ENCODE data around the gene SH3D21.

SH3D21 gene

DNA sequence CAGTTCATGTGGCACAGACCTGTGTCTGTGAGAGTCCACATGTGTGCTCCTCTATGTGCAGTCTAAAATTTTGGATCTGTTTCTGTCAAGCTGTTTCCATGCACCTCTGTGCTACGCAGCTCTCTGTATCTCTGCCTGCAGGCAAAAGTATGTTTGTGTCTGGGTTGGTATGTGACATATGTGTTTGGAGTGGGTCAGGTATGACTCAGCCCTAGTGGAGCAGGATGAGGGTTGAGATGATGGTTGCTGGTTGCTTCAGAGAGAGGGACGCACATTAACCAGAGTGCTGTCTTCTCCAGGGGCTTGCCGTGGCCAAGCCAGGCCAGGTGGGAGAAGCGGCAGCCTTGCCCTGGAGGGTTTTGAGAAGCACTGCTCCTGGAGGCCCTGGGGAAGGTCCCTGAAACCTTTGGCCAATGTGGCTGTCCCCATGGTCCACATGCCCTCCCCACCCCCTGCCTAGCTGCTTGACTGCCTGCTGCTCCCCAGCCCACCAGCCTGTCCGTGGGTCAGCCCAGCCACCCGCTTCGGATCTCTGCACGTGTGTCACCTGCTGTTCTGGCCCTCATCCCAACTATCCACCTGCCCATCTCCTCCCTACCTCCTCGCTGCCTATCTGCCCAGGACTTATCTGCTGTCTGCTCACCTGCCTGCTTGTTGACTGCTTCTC lies 21.4 kb downstream of the SH3D21 start:
- no peak overlapping the region for H3K4me2 ChIP-seq (ENCODE audit: low read depth, low read length, poor library complexity, severe bottlenecking)

DNA sequence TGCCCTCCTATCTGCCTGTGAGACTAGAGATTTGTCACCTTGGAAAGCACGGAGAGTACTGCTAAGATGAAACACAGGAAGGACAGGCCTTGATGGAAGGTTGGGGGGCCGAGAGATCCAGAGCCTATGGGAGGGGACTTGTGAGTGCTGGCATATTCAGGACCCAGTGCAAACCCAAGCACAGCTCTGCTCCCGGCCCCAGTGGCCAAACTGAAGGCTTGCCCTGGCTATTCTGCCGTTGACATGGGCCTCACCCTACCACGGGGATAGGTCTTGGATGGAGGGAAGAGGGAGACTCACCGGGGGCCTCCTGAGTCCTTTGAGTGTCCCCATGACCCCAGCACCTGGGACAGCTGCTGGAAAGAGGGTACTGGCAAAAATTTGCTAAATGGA lies 21.9 kb downstream of the SH3D21 start:
- H3K9me3 ChIP-seq (ENCODE audit: insufficient read depth, low read depth, low read length) = no peaks in the 10 kb centered on the region
- no peaks in the 10 kb centered on the region for H4K20me1 ChIP-seq (ENCODE audit: insufficient read depth, low read length, poor library complexity, severe bottlenecking)
- peaks cover 30% of the 10 kb centered on the region for H3K4me1 ChIP-seq (ENCODE audit: insufficient read depth, low read length, poor library complexity, severe bottlenecking)
- H3K27me3 ChIP-seq (ENCODE audit: insufficient read depth, low read length, poor library complexity, severe bottlenecking) = no peaks in the 10 kb centered on the region
- H3K4me2 ChIP-seq (ENCODE audit: low read depth, low read length, poor library complexity, severe bottlenecking) = no peak overlapping the region
- H3K9me2 ChIP-seq (replicated peaks; ENCODE audit: low read depth, low read length) = no peaks in the 10 kb centered on the region
- H3F3A ChIP-seq (ENCODE audit: low read depth) = no peaks in the 10 kb centered on the region
- no peaks in the 10 kb centered on the region for H3K79me2 ChIP-seq (ENCODE audit: insufficient read depth, low read length)
- no peaks in the 10 kb centered on the region for H3K36me3 ChIP-seq (ENCODE audit: insufficient read depth, low read length)
- H3K9ac ChIP-seq (ENCODE audit: low read depth, low read length, poor library complexity, severe bottlenecking) = no peak overlapping the region
- no peak overlapping the region for H3K4me3 ChIP-seq (ENCODE audit: low read length, poor library complexity, severe bottlenecking)
- TF ChIP-seq, protein P1, sequence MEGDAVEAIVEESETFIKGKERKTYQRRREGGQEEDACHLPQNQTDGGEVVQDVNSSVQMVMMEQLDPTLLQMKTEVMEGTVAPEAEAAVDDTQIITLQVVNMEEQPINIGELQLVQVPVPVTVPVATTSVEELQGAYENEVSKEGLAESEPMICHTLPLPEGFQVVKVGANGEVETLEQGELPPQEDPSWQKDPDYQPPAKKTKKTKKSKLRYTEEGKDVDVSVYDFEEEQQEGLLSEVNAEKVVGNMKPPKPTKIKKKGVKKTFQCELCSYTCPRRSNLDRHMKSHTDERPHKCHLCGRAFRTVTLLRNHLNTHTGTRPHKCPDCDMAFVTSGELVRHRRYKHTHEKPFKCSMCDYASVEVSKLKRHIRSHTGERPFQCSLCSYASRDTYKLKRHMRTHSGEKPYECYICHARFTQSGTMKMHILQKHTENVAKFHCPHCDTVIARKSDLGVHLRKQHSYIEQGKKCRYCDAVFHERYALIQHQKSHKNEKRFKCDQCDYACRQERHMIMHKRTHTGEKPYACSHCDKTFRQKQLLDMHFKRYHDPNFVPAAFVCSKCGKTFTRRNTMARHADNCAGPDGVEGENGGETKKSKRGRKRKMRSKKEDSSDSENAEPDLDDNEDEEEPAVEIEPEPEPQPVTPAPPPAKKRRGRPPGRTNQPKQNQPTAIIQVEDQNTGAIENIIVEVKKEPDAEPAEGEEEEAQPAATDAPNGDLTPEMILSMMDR (conservative IDR thresholded peaks at IDR 0.05; ENCODE audit: low read length) = no peak
- TF ChIP-seq EZH2phosphoT487 (IDR thresholded peaks at IDR 0.05; ENCODE audit: borderline replicate concordance) = no peak
- no peak overlapping the region for H2AFZ ChIP-seq (ENCODE audit: low read length)

More for the DNA sequence above, 21.4 kb downstream of the SH3D21 start:
- H3F3A ChIP-seq (ENCODE audit: low read depth) = no peaks in the 10 kb centered on the region
- H3K9ac ChIP-seq (ENCODE audit: low read depth, low read length, poor library complexity, severe bottlenecking) = no peak overlapping the region
- H3K27me3 ChIP-seq (ENCODE audit: insufficient read depth, low read length, poor library complexity, severe bottlenecking) = no peaks in the 10 kb centered on the region
- peaks cover 30% of the 10 kb centered on the region for H3K4me1 ChIP-seq (ENCODE audit: insufficient read depth, low read length, poor library complexity, severe bottlenecking)
- TF ChIP-seq EZH2phosphoT487 (IDR thresholded peaks at IDR 0.05; ENCODE audit: borderline replicate concordance) = no peak
- TF ChIP-seq, protein P1 (conservative IDR thresholded peaks at IDR 0.05; ENCODE audit: low read length) = no peak
- no peaks in the 10 kb centered on the region for H3K9me2 ChIP-seq (replicated peaks; ENCODE audit: low read depth, low read length)
- no peaks in the 10 kb centered on the region for H3K79me2 ChIP-seq (ENCODE audit: insufficient read depth, low read length)
- no peaks in the 10 kb centered on the region for H4K20me1 ChIP-seq (ENCODE audit: insufficient read depth, low read length, poor library complexity, severe bottlenecking)
- H2AFZ ChIP-seq (ENCODE audit: low read length) = no peak overlapping the region
- no peak overlapping the region for H3K4me3 ChIP-seq (ENCODE audit: low read length, poor library complexity, severe bottlenecking)
- no peaks in the 10 kb centered on the region for H3K36me3 ChIP-seq (ENCODE audit: insufficient read depth, low read length)
- H3K9me3 ChIP-seq (ENCODE audit: insufficient read depth, low read depth, low read length) = no peaks in the 10 kb centered on the region

DNA sequence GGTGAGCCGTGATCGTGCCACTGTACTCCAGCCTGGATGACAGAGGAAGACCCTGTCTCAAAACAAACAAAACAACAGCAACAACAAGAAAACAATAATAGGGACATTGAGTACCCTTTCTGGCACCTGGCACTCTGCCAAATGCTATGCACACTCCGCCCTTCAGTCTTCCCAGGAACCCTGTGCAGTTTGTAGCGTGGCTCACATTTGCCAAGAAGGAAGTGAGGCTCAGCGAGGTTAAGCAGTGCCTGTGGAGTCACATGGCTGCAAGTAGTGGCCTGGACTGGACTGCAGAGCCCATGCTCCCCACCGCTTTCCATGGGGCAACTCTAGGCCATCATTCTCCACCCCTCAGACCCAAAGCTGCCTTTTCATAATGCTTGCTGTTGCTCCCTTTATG lies 22.5 kb downstream of the SH3D21 start:
- Histone ChIP-seq H3K9me2 (replicated peaks; ENCODE audit: low read depth, low read length) (no peaks in the 10 kb centered on the region), H3K9ac (ENCODE audit: low read depth, low read length, poor library complexity, severe bottlenecking) (no peak overlapping the region), H3K79me2 (ENCODE audit: insufficient read depth, low read length) (no peaks in the 10 kb centered on the region), H3F3A (ENCODE audit: low read depth) (no peaks in the 10 kb centered on the region), H3K4me1 (ENCODE audit: insufficient read depth, low read length, poor library complexity, severe bottlenecking) (peaks cover 29% of the 10 kb centered on the region), H4K20me1 (ENCODE audit: insufficient read depth, low read length, poor library complexity, severe bottlenecking) (no peaks in the 10 kb centered on the region), H3K36me3 (ENCODE audit: insufficient read depth, low read length) (no peaks in the 10 kb centered on the region), H3K4me2 (ENCODE audit: low read depth, low read length, poor library complexity, severe bottlenecking) (no peak overlapping the region), H3K9me3 (ENCODE audit: insufficient read depth, low read depth, low read length) (no peaks in the 10 kb centered on the region), H3K27me3 (ENCODE audit: insufficient read depth, low read length, poor library complexity, severe bottlenecking) (no peaks in the 10 kb centered on the region), H3K4me3 (ENCODE audit: low read length, poor library complexity, severe bottlenecking) (no peak overlapping the region), H2AFZ (ENCODE audit: low read length) (no peak overlapping the region)
- TF ChIP-seq, protein P1 (conservative IDR thresholded peaks at IDR 0.05; ENCODE audit: low read length) = no peak
- TF ChIP-seq EZH2phosphoT487 (IDR thresholded peaks at IDR 0.05; ENCODE audit: borderline replicate concordance) = no peak
